LNCaP clone FGC (cell line): ENCODE measurements around the gene SNAPC3.

Experiments
- DNase-seq: peaks from one replicate; pipeline ENCODE4 v3.0.0-alpha.2; 2011; ENCODE audit warnings: low read depth
- H3K4me3 ChIP-seq: 2 replicates; pipeline ENCODE4 v1.5.1; 2011; ENCODE audit warnings: mild to moderate bottlenecking, low read depth, low read length, control low read depth
- TF ChIP-seq, protein P1 (sequence below): IDR thresholded peaks from 2 replicates; pipeline ENCODE4 v1.5.1; 2012; ENCODE audit warnings: mild to moderate bottlenecking; ENCODE audit not compliant: control insufficient read depth, insufficient read depth; ENCODE audit errors: extremely low read depth

Gene SNAPC3

DNA sequence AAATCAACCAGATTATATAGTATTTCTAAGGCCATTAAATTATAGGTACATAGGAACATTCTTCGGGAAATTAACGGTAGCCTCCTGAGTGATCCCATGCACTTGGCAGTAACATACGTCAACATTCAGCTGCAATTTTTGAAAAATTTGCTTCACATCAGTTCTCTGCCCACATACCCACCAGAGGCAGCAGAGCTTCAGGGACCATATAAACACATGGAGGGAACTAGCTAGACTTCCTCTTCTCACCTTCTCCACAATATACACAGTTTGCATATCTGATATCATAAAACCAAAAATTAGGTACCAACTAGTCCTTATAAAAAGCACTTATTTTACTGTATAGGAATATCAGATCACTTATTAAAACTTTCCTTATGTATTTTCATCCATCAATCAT lies 83.2 kb downstream of the SNAPC3 start:
- TF ChIP-seq, protein P1, sequence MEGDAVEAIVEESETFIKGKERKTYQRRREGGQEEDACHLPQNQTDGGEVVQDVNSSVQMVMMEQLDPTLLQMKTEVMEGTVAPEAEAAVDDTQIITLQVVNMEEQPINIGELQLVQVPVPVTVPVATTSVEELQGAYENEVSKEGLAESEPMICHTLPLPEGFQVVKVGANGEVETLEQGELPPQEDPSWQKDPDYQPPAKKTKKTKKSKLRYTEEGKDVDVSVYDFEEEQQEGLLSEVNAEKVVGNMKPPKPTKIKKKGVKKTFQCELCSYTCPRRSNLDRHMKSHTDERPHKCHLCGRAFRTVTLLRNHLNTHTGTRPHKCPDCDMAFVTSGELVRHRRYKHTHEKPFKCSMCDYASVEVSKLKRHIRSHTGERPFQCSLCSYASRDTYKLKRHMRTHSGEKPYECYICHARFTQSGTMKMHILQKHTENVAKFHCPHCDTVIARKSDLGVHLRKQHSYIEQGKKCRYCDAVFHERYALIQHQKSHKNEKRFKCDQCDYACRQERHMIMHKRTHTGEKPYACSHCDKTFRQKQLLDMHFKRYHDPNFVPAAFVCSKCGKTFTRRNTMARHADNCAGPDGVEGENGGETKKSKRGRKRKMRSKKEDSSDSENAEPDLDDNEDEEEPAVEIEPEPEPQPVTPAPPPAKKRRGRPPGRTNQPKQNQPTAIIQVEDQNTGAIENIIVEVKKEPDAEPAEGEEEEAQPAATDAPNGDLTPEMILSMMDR, result no peak
- H3K4me3 ChIP-seq, result no peak overlapping the region
- no peak for DNase-seq

- H3K4me3 ChIP-seq, result peak overlapping the region; percentile 86
- TF ChIP-seq, protein P1, result no peak
- DNase-seq, result no peak
Measured at GRCh38 chr9:15509931-15510788, 87.5 kb downstream of the SNAPC3 start.

DNA sequence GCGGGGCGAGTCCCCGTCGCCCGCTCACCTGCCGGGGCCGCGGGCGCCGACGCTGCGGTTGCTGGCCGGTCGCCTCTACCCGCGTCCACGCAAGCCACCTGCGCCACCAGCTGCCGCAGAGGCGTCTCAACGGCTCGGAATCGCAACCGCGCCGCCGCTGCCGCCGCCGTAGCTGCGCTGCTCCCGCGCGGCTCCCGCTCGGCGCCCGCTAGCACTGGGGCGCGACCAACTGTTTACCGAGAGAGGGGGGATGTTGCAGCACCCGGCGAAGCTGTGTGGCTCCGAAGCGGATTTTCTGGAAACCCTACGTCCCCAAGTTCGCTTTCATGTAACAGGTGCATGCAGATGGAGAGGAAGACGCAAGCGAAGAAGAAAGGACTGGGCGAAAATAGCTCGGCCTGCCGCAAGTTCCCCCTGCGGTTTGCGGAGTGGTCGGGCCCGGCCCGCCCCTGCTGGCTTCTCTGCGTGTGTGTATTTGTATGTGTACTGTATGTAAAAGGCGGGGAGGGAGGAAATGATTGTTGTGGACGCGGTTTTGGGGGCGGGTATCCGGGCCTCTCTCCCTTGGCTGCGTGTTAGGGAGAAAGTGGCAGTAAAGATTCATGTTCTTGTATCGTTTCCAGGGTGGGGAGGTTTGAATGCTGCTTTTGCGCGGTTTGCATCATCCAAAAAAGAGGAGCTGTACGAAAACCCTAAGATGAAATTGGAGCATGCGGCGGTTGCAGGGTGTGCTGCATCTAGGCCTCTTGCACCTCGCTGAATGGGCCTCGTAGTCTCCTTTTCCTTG lies 88.3 kb downstream of the SNAPC3 start, which contains the start of gene PSIP1:
Gene PSIP1, minus strand, starts transcription at position 182 of the 787 bp plus-strand sequence. CDS start 782 bp downstream, outside the sequence.
- DNase-seq, result peak; percentile 55
- peak within 1 kb of the TSS; percentile 86 for H3K4me3 ChIP-seq
- TF ChIP-seq, protein P1, result no peak
